ENCODE data around the gene OPRL1.

The OPRL1 gene

DNA sequence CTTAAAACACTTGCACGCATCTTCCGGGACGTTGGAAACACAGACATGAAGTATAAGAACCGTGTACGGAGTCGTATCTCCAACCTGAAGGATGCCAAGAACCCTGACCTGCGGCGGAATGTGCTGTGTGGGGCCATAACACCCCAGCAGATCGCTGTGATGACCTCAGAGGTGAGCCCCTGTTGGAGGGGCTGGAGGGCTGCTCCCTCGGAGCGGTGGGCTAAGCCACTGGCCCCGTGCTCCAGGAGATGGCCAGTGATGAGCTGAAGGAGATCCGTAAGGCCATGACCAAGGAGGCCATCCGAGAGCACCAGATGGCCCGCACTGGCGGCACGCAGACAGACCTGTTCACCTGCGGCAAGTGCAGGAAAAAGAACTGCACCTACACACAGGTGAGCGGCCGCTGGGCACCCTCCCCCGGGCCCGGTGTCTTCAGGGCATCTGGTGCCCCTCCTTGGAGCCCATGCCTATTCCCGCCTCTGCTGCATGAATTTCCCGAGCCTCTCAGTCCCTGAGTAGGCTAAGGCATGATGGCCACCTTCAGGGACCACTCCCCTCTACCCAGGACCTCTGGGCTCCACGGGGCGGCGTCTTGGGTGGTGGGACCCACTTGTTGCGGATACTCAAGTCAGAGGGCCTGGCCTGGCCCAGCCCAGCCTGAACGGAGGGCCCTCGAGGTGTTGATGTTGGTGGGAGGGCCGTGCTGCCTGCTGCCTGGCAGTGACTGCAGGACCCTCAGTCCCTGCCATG, 9.5 kb upstream of the OPRL1 start:
- in situ Hi-C loops (cut with MboI; ENCODE audit: low sequenced_read_pairs), result no loop called here

DNA sequence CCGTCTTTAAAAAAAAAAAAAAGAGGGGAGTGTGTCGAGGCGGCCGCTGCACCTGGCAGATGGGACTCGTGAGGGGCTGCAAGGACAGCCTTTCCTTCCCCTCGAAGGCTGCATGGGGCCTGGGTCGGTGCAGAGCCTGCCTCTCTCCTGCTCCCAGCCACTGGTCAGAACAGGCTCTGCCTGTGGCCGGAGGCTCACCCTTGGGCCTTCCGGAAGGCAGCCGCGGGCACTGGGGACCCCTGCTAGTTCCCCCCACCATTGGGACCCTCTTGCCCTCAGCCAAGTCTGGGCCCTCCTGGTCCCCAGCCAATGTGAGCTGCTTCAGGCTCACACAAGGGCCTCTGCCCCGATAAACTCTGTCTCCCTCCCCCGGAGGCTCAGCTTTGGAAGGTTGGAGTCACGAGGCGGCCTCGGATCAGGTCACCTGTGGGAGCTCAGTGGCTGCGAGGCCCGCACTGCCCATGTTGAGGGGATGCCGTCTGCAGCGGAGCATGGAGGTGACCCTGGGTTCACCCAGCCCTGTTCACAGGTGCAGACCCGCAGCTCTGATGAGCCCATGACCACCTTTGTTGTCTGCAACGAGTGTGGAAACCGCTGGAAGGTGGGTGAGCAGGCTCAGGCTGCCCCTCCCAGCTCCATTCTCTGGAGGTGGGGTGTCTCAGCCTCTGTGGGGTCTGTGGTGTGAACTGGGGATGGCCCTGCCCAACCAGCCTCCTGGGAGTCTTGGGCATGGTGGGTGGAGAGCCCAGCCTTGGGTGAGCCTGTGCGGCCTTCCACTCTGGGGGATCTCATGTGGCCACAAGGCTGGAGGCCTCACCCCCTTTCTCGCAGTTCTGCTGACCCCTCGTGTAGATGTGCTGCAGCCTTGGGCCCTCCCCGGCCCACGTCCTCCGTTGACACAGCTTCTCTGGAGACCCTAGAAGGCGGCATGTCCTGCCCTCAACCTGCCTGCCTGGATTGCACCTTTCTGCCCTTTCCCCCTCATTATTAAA, 8.2 kb upstream of the OPRL1 start:
- in situ Hi-C loops (cut with MboI; ENCODE audit: low sequenced_read_pairs), result no loop called here

DNA sequence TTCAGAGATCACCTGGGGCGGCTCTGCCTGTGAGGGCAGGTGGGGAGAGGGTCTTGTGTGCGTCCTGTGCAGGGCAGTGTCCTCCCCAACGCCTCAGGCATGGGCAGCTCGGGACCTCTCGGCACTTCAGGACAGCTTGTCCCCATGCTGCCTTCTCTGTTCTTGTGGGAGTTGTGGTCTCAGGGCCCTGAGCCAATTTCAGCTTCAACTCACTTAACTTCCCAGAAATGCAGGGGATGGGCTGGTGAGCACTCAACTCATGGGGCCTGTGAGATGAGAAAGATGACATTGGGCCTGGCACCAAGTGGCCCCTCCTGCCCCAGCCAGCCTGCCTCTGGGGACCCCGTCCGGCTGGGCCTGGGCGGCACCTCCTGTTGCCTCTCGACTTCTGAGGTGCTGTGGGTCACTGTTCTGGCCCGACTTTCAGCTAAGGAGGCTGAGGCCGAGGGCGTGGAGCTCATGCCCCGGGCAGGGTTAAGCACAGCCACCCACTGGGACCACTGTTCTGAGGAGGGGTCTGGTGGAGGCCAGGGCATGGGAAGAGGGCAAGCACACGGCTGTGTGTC, 7.3 kb upstream of the OPRL1 start:
- in situ Hi-C loops (cut with MboI; ENCODE audit: low sequenced_read_pairs), result no loop called here

DNA sequence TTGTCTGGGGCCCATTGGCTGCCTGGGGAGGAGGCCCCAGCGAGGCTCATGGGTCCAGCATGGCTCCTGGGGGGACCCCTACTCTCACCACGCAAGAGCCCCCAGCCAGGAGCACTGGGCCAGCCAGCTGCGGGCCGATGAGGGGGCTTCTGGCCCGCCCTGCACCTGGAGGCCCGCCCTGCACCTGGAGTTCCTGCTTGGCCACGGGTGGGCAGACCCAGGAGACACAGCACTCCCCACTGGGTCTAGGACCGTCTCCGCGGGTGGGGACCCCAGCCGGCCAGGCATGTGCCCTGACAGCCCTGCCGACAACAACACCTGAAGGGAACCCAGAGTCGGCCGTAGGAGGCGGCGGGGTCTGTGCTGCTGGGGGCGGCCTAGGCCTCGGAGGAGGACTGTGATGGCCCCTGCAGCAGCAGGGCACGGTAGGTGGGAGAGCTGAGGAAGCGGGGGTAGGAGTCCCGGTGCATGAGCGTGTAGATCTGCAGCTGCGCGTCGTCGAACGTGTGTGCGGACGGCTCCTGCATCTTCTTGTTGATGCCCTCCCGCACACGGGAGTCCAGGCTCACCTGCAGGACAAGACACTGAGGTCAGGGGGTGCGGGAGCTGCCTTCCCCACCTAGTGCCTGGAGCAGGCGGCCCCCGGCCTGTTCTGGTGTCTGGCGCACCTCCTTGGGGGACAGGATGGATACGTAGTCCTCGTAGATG, 6.3 kb upstream of the OPRL1 start:
- in situ Hi-C loops (cut with MboI; ENCODE audit: low sequenced_read_pairs), result no loop called here

DNA sequence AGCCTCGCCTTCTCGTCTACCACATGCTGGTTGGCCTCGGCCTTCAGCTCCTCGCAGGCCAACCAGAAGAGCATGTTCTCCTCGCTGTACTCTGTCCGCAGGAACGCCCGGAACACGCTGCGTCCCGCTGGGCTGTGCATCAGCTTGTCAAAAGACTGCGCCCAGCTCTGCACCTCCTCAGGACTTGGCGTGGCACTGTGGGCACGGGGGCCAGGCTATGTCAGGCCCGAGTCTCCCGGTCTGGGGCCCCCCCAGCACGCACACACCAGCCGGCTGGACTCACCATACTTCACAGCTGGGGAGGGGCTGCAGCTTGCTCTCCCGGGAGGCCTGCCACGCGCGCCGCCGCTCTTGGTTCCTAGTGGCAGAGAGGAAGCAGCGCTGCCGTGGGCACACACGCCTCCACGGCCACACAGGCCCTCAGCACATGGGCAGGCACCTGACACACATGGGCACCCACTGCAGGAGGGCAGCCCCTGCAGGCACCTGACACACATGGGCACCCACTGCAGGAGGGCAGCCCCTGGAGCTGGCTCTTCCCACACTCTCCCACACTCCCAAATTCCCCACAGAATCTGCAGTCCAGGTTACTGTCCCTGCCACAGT, 5.6 kb upstream of the OPRL1 start:
- in situ Hi-C loops (cut with MboI; ENCODE audit: low sequenced_read_pairs), result no loop called here

DNA sequence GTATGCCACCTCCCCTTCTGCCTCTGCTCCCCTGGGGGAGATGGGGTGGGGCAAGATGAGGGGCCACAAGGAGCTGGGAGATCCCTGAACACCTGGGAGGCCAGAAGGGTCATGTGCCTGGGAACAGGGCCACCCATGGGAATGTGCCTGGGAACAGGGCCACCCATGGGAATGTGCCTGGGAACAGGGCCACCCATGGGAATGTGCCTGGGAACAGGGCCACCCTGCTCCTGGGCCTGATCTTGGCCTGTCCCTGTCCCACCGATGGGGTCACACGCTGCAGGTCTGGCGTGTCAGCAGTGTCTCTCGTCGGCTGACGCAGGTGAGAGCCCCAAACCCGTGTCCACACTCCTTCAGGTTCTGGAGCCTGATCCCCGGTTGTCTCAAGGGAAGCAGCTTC, 4.9 kb upstream of the OPRL1 start:
- in situ Hi-C loops (cut with MboI; ENCODE audit: low sequenced_read_pairs), result no loop called here

DNA sequence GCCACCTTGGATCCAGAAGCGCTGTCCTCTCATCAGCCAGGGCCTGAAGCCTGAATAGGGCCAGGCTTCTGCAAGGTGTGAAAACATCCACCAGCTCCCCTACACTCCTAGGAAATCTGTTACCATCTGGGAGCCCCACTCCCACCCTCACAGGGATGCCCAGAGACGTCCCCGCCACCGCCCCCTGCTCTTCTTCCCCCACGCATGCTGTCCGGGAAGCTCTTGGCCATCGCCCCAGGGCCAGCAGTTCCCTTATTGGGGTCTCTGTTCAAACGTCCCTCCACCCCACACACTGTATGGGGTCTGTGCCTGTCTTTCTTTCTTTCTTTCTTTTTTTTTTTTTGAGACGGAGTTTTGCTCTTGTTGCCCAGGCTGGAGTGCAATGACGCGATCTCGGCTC, 4.3 kb upstream of the OPRL1 start:
- in situ Hi-C loops (cut with MboI; ENCODE audit: low sequenced_read_pairs), result no loop called here

DNA sequence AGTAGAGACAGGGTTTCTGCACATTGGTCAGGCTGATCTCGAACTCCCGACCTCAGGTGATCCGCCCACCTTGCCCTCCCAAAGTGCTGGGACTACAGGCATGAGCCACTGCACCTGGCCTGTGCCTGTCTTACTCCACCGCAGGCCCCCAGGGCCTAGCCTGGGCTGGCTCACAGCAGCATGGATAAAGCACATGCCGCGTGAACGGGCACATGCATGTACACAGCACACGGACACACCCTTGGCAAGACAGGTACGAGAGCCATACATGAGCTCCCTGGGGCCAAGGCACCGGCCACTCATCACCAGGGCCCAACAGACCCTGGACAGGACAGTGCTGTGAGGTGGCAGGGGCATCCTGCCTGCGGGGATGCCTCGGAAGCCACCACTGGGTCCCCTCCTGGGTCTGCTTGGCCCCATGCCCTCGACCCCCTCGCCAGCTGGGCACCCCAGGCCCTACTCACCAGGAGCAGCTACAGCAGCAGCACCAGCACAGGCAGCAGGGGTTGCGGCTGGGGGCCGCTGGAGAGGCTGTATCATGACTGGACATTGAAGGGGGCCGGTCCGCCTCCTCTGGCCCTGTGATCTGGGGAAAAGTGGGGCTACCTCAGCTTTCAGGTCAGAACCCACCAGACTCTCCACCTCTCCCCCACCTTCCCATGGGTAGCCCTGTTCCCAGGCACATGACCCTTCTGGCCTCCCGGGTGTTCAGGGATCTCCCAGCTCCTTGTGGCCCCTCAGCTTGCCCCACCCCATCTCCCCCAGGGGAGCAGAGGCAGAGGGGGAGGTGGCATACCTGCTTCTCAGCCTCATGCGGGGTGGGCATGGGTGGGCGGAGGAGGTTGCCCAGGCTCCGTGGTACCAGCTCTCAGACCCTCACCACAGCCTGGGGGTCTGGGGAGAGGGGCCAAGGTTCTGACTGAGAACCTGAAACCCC, 3.6 kb upstream of the OPRL1 start:
- in situ Hi-C loops (cut with MboI; ENCODE audit: low sequenced_read_pairs), result no loop called here

DNA sequence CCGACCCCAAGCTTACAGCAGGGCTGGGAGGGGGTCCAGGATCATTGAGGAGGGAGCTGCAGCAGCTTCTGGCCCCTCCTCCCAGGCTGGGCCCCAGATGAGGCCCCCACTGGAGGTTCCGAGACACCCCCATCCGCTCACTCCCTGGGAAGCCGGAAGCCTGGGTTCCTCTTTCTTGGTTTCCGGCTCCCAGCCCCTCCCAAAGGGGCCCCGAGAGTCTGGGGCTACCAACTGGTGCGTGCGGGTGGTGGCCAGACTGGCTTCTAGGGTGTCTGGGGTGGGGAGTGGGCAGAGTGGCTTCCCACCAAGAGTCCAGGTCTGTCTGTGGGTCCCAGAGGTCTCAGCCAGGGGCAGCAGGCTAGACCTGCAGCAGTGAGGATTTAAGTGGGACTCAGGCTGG, 2.8 kb upstream of the OPRL1 start:
- in situ Hi-C loops (cut with MboI; ENCODE audit: low sequenced_read_pairs), result no loop called here

DNA sequence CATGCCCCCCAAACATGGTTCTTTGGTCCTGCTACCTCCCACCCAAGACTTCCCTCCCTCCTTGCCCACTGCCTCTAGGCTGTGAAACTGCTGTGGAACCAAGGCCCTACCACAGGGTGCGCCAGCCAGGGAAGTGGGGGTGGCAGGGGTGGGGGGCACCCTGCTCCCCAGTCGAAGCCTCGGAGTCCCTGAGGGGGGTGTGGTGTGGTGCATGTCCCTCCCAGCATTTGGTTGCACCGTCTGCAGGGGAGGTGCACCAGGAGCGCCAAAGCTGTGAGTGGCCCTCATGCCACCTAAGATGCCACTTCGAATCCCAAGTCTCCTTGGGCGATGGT, 2.4 kb upstream of the OPRL1 start:
- in situ Hi-C loops (cut with MboI; ENCODE audit: low sequenced_read_pairs), result no loop called here

DNA sequence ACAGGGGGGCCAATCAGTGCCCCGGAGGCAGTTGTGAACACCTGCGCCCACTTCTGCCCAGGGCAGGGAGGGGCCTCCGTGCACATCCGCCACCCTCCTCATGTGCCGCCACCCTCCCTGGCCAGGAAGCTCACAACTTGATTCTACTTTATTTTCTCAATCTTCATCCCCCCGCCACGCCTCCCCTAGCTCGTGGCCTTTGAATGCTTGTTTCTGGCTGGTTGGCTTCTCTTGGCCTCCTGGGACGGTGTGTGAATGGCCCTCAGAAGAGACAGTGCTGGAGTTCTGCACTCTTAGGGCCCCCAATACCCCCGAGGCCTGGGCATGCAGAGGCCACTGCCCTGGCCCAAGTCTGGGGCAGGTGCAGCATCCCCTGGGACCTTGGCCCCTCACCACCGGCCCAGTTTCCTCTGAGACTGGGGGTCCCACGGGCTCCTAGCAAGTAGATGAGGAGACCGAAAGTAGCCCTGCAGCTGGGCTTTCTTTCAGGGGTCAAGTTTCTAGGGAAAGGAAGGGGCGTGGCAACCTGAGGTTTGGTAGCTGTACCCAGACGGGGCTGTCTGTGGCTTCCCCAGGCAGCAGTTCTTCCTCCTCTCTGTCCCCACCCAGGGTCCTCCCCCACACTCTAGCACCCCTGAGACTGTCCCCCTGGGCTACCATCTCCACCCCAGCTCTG, 1.9 kb upstream of the OPRL1 start:
- in situ Hi-C loops (cut with MboI; ENCODE audit: low sequenced_read_pairs), result no loop called here

DNA sequence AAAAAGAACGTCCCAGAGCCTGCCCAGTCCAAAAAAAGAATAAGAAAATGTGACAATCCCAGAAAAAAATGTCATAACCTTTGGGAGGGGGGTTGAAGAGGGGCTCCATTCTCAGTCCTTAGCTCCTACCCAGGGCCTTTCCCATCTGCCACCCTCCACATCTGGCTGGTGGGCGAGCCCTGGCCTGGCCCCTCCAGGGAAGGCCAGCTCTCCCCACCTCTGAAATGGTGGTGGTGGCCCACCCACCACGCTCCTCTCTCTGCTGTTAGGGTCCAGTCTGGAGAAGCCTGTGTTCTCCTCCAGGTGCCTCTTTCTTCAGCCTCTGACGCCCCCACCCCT, 979 bp upstream of the OPRL1 start:
- in situ Hi-C loops (cut with MboI; ENCODE audit: low sequenced_read_pairs), result no loop called here

DNA sequence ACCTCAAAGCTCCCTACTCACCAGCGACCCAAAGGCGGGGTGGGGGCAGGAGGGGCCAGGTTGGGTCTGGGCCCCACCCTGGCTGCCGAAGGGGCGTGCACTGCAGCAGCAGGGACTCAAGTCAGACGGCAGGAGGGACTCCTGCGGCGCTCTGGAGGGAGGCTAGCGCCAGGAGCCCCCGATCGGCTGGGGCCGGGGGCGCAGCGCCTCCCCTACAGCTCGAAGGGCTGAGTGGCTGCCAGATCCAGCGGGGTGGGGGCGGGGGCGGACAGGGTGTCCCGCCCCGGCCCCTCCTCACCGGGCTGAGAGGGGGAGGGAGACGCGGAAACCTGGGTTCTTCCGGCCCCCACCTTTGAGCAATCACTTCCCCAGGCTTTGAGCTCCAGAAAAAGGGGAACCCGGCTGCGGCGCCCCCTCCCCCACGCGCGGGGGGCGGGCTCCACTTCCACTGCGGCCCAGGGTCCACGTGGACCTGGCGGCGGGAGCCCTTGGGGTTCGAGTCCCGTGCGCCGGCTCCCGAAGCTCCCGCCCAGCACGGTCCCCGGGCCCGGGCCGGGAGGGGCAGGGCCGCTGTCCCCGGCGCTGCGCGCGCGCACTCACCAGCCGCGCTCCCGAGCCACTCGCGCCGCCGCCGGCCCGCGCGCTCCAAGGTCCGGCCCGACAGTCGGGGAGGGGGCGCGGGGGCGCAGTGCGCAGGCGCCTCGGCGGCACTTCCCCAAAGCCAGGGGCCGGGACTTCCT, 439 bp upstream of the OPRL1 start, which contains the start of gene RGS19:
TSS of gene RGS19 (minus strand) at position 246 of the 740 bp plus-strand sequence. CDS start 2,632 bp downstream, outside the sequence.
- in situ Hi-C loops (cut with MboI; ENCODE audit: low sequenced_read_pairs), result no loop called here

DNA sequence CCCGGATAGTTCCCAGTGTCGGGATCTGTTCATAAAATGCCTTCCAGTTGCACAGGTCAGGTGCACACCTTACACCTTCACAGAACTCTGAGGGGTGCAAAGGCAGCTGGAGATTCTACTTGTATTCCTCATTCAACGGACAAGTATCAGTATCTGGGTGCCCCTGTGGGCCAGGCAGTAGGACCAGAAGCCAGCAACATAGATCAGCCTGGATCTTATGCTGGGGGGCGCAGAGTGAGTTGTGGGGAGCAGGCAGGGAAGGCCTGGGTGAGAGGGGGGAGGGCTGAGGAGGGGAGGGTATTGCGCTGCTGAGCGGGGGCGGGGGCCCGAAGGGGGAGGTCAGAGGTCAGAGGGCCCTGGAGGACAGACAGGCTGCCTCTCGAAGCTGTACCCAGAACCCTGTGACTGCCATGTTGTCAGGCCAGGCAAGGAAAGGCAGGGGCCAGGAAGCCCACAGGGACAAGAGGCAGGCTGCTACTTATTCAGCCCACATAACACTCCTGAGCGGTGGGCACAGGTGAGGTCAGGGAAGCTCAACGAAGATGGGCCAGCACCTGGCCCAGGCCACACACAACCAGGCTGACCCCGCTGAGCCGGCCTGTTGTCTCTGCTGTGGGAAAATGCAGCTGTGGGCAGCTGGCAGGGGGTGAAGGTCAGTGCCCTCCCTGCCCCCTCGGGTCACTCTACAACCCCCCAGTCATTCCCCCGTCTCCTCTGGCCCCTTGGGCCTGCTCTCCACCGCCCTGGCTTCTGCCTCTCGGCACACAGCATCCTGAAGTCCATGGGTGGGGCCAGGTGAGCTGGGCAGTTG, 1.1 kb downstream of the OPRL1 start:
- in situ Hi-C loops (cut with MboI; ENCODE audit: low sequenced_read_pairs), result no loop called here

DNA sequence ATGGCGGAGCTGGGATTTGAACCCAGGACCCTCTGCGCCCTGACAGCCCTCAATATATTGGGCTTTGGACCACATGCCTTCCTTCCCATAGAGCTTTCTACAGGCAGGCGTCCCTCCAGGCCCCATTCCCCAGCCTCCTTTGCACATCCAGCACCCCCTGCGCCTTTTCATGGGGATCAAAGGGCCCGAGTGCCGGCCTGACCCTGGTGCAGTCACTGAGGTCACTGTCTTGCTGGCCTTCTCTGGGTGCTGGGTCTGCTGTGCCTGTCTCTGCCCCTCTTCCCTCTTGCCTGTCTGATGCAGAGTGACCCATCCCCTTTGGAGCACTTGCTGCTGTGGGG, 1.7 kb downstream of the OPRL1 start:
- in situ Hi-C loops (cut with MboI; ENCODE audit: low sequenced_read_pairs), result no loop called here

DNA sequence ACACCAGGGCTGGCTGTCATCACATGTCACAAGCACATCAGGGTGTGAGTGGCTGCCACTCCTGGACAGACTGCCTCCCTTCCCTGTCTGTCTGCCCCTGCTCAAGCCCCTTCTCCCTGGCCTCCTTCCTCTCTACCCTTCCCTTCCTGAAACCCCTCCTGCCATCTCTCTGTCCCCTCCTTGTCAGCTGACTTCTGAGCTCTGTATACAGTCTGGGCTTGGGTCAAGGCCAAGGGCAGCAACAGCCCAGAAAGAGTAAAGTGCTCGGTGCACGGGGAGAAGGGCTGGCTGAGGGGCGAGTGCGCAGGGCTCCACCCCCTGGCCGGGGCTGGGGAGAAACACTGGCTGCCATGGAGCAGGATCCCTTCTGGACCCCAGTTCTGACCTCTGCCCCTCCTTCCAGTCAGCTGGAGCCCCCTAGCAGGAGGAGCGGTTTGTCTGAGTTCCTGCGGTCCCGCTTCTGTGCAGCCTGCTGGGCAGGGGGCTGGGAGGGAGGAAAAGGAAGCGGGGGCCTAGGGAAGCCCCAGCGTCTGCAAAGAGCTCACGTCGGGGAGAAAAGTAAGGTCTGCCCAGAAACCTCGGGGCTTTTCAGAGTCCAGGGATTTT, 2.3 kb downstream of the OPRL1 start:
- in situ Hi-C loops (cut with MboI; ENCODE audit: low sequenced_read_pairs), result no loop called here

DNA sequence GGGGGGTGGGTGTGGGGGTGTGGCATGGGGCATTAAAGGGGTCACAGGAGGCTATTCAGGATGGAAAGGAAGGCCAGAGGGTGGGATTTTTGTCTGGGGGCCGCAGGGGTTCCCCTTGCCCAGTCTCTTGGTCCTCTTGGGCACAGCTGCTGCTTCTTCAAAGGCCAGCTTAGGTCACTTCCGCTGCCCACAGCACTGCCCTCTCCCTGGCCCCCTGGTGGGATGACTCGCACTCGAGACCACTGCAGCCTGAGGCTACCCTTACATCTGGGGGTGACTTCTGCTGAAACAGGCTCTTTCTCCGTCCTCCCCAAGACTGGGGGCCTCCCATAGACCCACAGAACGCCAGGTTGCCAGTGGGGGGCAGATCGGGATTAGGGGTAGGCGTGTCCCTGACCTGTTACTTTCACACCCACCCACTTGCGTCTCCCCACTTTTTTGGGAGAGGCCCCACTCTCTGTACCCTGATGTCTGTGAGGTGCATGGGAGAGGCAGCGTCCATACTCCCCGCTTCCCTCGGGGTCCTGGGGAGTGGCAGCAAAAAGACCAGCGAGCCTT, 3.0 kb downstream of the OPRL1 start:
- in situ Hi-C loops (cut with MboI; ENCODE audit: low sequenced_read_pairs), result no loop called here

Data from HL-60/S4 treated with phorbol 12-myristate 13-acetate at 8.2 ng/mL for 4 days and 3 days (cell line).